Liver (tissue), 9 donors: ENCODE data around the gene IL17B. TPM values are rescaled to one million over a fixed set of nuclear protein-coding genes. Genes with fewer than 3 reads are reported as not detected.

Experiments
- DNase-seq: peaks from one replicate; pipeline ENCODE4 v3.0.0-alpha.2; 2017; ENCODE audit warnings: low spot score
- H3K27ac ChIP-seq, 2 donors: one replicate each; pipeline ENCODE4 v1.7.0; 2013; ENCODE audit warnings: inconsistent platforms in 2 of 2, low read length in 2 of 2, control low read depth in 1 of 2, low read depth in 1 of 2, mild to moderate bottlenecking in 1 of 2
- H3K27me3 ChIP-seq, 4 donors: one replicate each; pipeline versions ENCODE4 v1.6.1 to v1.7.0; 2013; ENCODE audit warnings: low read length in 3 of 4, inconsistent platforms in 1 of 4, mild to moderate bottlenecking in 1 of 4, moderate library complexity in 1 of 4; ENCODE audit not compliant: control insufficient read depth in 4 of 4, insufficient read depth in 4 of 4
- H3K36me3 ChIP-seq, 4 donors: one replicate each; pipeline versions ENCODE4 v1.6.1 to v1.7.0; 2013; ENCODE audit warnings: low read length in 3 of 4, mild to moderate bottlenecking in 3 of 4, low read depth in 1 of 4, moderate library complexity in 1 of 4; ENCODE audit not compliant: control insufficient read depth in 4 of 4, insufficient read depth in 3 of 4
- H3K4me1 ChIP-seq, 4 donors: one replicate each; pipeline versions ENCODE4 v1.6.1 to v1.7.0; 2013; ENCODE audit warnings: low read length in 3 of 4, mild to moderate bottlenecking in 3 of 4, moderate library complexity in 1 of 4; ENCODE audit not compliant: control insufficient read depth in 4 of 4, insufficient read depth in 4 of 4
- H3K4me3 ChIP-seq, 3 donors: one replicate each; pipeline versions ENCODE4 v1.6.1 to v1.7.0; 2013; ENCODE audit warnings: low read length in 3 of 3, control low read depth in 1 of 3, low read depth in 1 of 3, mild to moderate bottlenecking in 1 of 3
- H3K9ac ChIP-seq, 2 donors: one replicate each; pipeline ENCODE4 v1.7.0; 2013; ENCODE audit warnings: low read length in 2 of 2, mild to moderate bottlenecking in 2 of 2, moderate library complexity in 2 of 2, control low read depth in 1 of 2, low read depth in 1 of 2
- H3K9me3 ChIP-seq, 4 donors: one replicate each; pipeline versions ENCODE4 v1.6.1 to v1.7.0; 2013; ENCODE audit warnings: low read length in 3 of 4; ENCODE audit not compliant: control insufficient read depth in 4 of 4
- ATF3 ChIP-seq: IDR thresholded peaks from 2 replicates; pipeline ENCODE4 v1.6.1; 2016; ENCODE audit warnings: antibody characterized with exemption
- CTCF ChIP-seq: fragments of 150-350 bp; IDR thresholded peaks from 2 replicates; pipeline ENCODE4 v1.5.1; 2017; ENCODE audit warnings: improper control_type of control experiment, low read depth, low read length; ENCODE audit not compliant: missing input control
- EGR1 ChIP-seq, 2 donors: IDR thresholded peaks; 2 replicates each; pipeline ENCODE4 v1.6.1; 2016 to 2018; ENCODE audit warnings: antibody characterized with exemption in 2 of 2, low read depth in 2 of 2
- FOXA1 ChIP-seq: IDR thresholded peaks from 2 replicates; pipeline ENCODE4 v1.6.1; 2016; ENCODE audit warnings: antibody characterized with exemption
- FOXA2 ChIP-seq: IDR thresholded peaks from 2 replicates; pipeline ENCODE4 v1.6.1; 2016; ENCODE audit warnings: antibody characterized with exemption
- GABPA ChIP-seq, 2 donors: IDR thresholded peaks in 1 of 2; conservative IDR thresholded peaks in 1 of 2; 2 replicates each; pipeline ENCODE4 v1.6.1; 2016; ENCODE audit warnings: antibody characterized with exemption in 2 of 2, mild to moderate bottlenecking in 1 of 2, moderate library complexity in 1 of 2
- HNF4A ChIP-seq, 2 donors: conservative IDR thresholded peaks; 2 replicates each; pipeline ENCODE4 v1.6.1; 2016; ENCODE audit warnings: antibody characterized with exemption in 2 of 2, mild to moderate bottlenecking in 2 of 2
- HNF4G ChIP-seq: IDR thresholded peaks from 2 replicates; pipeline ENCODE4 v1.6.1; 2016; ENCODE audit warnings: antibody characterized with exemption
- JUND ChIP-seq, 2 donors: IDR thresholded peaks; 2 replicates each; pipeline ENCODE4 v1.6.1; 2016; ENCODE audit warnings: antibody characterized with exemption in 2 of 2
- MAX ChIP-seq: IDR thresholded peaks from 2 replicates; pipeline ENCODE4 v1.6.1; 2016; ENCODE audit warnings: antibody characterized with exemption
- NR2F2 ChIP-seq: IDR thresholded peaks from 2 replicates; pipeline ENCODE4 v1.6.1; 2016; ENCODE audit warnings: antibody characterized with exemption
- RAD21 ChIP-seq, 2 donors: IDR thresholded peaks; 2 replicates each; pipeline ENCODE4 v1.6.1; 2016; ENCODE audit warnings: antibody characterized with exemption in 2 of 2, mild to moderate bottlenecking in 2 of 2
- REST ChIP-seq: IDR thresholded peaks from 2 replicates; pipeline ENCODE4 v1.6.1; 2016; ENCODE audit warnings: antibody characterized with exemption, mild to moderate bottlenecking
- RXRA ChIP-seq, 2 donors: IDR thresholded peaks; 2 replicates each; pipeline ENCODE4 v1.6.1; 2017 to 2018; ENCODE audit warnings: antibody characterized with exemption in 2 of 2, mild to moderate bottlenecking in 1 of 2
- SP1 ChIP-seq: IDR thresholded peaks from 2 replicates; pipeline ENCODE4 v1.6.1; 2018; ENCODE audit warnings: antibody characterized with exemption, mild to moderate bottlenecking
- YY1 ChIP-seq: IDR thresholded peaks from 2 replicates; pipeline ENCODE4 v1.6.1; 2016; ENCODE audit warnings: antibody characterized with exemption, mild to moderate bottlenecking
- ZBTB33 ChIP-seq: IDR thresholded peaks from 2 replicates; pipeline ENCODE4 v1.6.1; 2016; ENCODE audit warnings: antibody characterized with exemption
- WGBS: extraction: QIAGEN DNeasy Blood & Tissue Kit; methylation state at CpG from one replicate; pipeline ENCODE4 v1.1.7; 2013; 5-methylcytosine and 5-hydroxymethylcytosine counted together
- polyA plus RNA-seq, 2 donors: library from polyadenylated mRNA; stranded (reverse) in 1 of 2; unstranded in 1 of 2; fragments of 200-250 nt in 1 of 2; fragments of >200 nt in 1 of 2; fragmentation: Nextera tagmentation in 1 of 2; extraction: Ambion mirVana in 1 of 2; gene quantifications; one replicate each; pipeline versions ENCODE4 v1.2.1 to v1.2.3, GENCODE V29; 2013 to 2015
- total RNA-seq, 2 donors: library from RNA; depleted of rRNA; stranded (reverse); fragments of >200 nt; gene quantifications; one replicate each; pipeline ENCODE4 v1.2.3, GENCODE V29; 2014
- donor health status: healthy.
- donor health status: healthy.
- donor health status: healthy.
- donor health status: healthy.
- donor health status: healthy.

The IL17B gene
- total and polyA plus RNA-seq, 4 donors: not detected

GRCh38 chr5:149418910-149419531, 39.9 kb upstream of the IL17B start:
- Histone ChIP-seq H3K4me1 (peaks cover 0 to 6% (median 0%) of the 10 kb centered on the region in 4 donors), H3K27ac (no peak overlapping the region), H3K9me3 (no peaks in the 10 kb centered on the region), H3K36me3 (no peaks in the 10 kb centered on the region), H3K9ac (no peak overlapping the region), H3K4me3 (no peak overlapping the region), H3K27me3 (no peaks in the 10 kb centered on the region)
- 69% methylated on average over 6 of the region's 6 CpGs for WGBS
- DNase-seq: no peak
- no peak for TF ChIP-seq GABPA (IDR thresholded peaks at IDR 0.05 in 1 of 2, conservative IDR thresholded peaks at IDR 0.05 in 1 of 2)
- no peak for TF ChIP-seq HNF4A (conservative IDR thresholded peaks at IDR 0.05)
- no peak for TF ChIP-seq RXRA (IDR thresholded peaks at IDR 0.05)
- no peak for TF ChIP-seq CTCF
- no peak for TF ChIP-seq NR2F2
- no peak for TF ChIP-seq YY1
- no peak for TF ChIP-seq REST
- TF ChIP-seq ATF3: no peak
- TF ChIP-seq FOXA2: no peak
- TF ChIP-seq MAX: no peak
- TF ChIP-seq FOXA1: no peak

GRCh38 chr5:149417711-149418368, 38.7 kb upstream of the IL17B start:
- Histone ChIP-seq H3K27ac (peak overlapping the region in 1 of 2 donors; percentile 21), H3K9ac (no peak overlapping the region), H3K4me1 (peaks cover 0 to 3% (median 0%) of the 10 kb centered on the region in 4 donors), H3K4me3 (no peak overlapping the region), H3K36me3 (no peaks in the 10 kb centered on the region), H3K9me3 (no peaks in the 10 kb centered on the region), H3K27me3 (no peaks in the 10 kb centered on the region)
- no peak for TF ChIP-seq HNF4A (conservative IDR thresholded peaks at IDR 0.05)
- no peak for TF ChIP-seq JUND (IDR thresholded peaks at IDR 0.05)
- no peak for TF ChIP-seq NR2F2
- TF ChIP-seq ZBTB33: no peak
- TF ChIP-seq HNF4G: no peak
- no peak for TF ChIP-seq ATF3
- no peak for TF ChIP-seq RAD21 (IDR thresholded peaks at IDR 0.05)
- no peak for TF ChIP-seq RXRA (IDR thresholded peaks at IDR 0.05)
- no peak for TF ChIP-seq EGR1 (IDR thresholded peaks at IDR 0.05; ENCODE audit: low read depth in 2 of 2)
- no peak for TF ChIP-seq SP1
- TF ChIP-seq YY1: no peak
- DNase-seq: no peak
- WGBS: 77% methylated on average over 9 of the region's 9 CpGs
